ENCODE results near the gene ECHDC1. TPM values are rescaled to one million over a fixed set of nuclear protein-coding genes. Genes with fewer than 3 reads are reported as not detected.

ECHDC1 gene
- total RNA-seq, 1 experiment from 2014 or later: 102 TPM

- no peak for TF ChIP-seq EZH2 (IDR thresholded peaks at IDR 0.05; ENCODE audit: borderline replicate concordance, low read depth, low read length, poor library complexity, severe bottlenecking)
- TF ChIP-seq, protein P1, sequence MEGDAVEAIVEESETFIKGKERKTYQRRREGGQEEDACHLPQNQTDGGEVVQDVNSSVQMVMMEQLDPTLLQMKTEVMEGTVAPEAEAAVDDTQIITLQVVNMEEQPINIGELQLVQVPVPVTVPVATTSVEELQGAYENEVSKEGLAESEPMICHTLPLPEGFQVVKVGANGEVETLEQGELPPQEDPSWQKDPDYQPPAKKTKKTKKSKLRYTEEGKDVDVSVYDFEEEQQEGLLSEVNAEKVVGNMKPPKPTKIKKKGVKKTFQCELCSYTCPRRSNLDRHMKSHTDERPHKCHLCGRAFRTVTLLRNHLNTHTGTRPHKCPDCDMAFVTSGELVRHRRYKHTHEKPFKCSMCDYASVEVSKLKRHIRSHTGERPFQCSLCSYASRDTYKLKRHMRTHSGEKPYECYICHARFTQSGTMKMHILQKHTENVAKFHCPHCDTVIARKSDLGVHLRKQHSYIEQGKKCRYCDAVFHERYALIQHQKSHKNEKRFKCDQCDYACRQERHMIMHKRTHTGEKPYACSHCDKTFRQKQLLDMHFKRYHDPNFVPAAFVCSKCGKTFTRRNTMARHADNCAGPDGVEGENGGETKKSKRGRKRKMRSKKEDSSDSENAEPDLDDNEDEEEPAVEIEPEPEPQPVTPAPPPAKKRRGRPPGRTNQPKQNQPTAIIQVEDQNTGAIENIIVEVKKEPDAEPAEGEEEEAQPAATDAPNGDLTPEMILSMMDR (conservative IDR thresholded peaks at IDR 0.05; ENCODE audit: low read depth, low read length): no peak
- CTCF ChIA-PET: no interaction called here
Observed at GRCh38 chr6:127319686-127320085, 23.7 kb downstream of the ECHDC1 start.

DNA sequence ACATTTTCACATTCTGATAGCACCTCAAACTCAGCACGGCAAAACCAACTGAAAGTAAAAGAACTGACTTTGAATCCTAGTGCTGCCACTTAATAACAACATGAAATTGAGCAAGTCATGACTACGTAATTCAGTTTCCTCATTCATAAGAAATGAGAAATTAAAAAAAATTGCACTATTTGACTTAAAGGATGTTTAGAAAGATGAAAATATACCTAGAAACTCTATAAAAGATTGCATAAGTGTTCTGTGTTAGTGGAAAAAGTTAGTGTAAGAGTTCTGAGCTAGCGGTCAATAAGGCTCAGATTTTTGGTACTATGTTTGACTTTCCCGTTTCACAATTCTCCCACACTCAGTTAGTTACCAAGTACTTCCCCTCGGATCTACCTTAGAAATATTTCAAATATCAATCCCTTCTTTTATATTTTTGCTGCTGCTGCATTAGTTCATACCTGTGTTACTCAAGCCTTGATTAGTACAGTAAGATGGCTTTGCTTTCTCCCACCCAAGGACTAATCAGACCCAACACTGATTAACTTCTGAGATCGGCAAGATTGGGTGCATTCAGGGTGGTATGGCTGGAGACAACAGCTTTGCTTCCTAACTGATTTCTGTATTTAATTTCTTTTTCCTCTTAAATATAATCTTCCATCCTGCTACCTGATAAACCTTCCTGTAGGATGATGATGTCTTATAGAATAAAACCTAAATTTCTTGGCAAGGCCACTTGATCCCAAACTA lies 25.9 kb downstream of the ECHDC1 start:
- H3K4me1 ChIP-seq (ENCODE audit: insufficient read depth, low read length, poor library complexity, severe bottlenecking): no peaks in the 10 kb centered on the region
- CTCF ChIA-PET: no interaction called here
- peaks cover 21% of the 10 kb centered on the region for H3K36me3 ChIP-seq (ENCODE audit: insufficient read depth, low read length, poor library complexity, severe bottlenecking)
- no peaks in the 10 kb centered on the region for H3K9me3 ChIP-seq (ENCODE audit: low read depth, low read length, poor library complexity, severe bottlenecking)
- H3K27me3 ChIP-seq (replicated peaks; ENCODE audit: insufficient read depth, low read depth, low read length, poor library complexity): no peaks in the 10 kb centered on the region
- no peak for TF ChIP-seq EZH2 (IDR thresholded peaks at IDR 0.05; ENCODE audit: borderline replicate concordance, low read depth, low read length, poor library complexity, severe bottlenecking)
- TF ChIP-seq, protein P1 (conservative IDR thresholded peaks at IDR 0.05; ENCODE audit: low read depth, low read length): no peak
- intact Hi-C loops (cut with micrococcal nuclease; ENCODE audit: unreplicated experiment): no loop called here
- BruUV-seq (replicated peaks): no TSS peak
- POLR2A ChIA-PET (ENCODE audit: low non-redundant PET): no interaction called here
- no peak overlapping the region for H3K4me3 ChIP-seq (ENCODE audit: low read depth, low read length, poor library complexity, severe bottlenecking)
- H3K27ac ChIP-seq (ENCODE audit: low read depth, low read length, poor library complexity, severe bottlenecking): no peak overlapping the region
- DNase-seq (ENCODE audit: low spot score): no peak

More at GRCh38 chr6:127319686-127320085, 23.7 kb downstream of the ECHDC1 start:
- no peak overlapping the region for H3K27ac ChIP-seq (ENCODE audit: low read depth, low read length, poor library complexity, severe bottlenecking)
- no peak overlapping the region for H3K4me3 ChIP-seq (ENCODE audit: low read depth, low read length, poor library complexity, severe bottlenecking)
- intact Hi-C loops (cut with micrococcal nuclease; ENCODE audit: unreplicated experiment): no loop called here
- POLR2A ChIA-PET (ENCODE audit: low non-redundant PET): no interaction called here
- H3K36me3 ChIP-seq (ENCODE audit: insufficient read depth, low read length, poor library complexity, severe bottlenecking): peaks cover 9% of the 10 kb centered on the region
- DNase-seq (ENCODE audit: low spot score): no peak
- no peaks in the 10 kb centered on the region for H3K4me1 ChIP-seq (ENCODE audit: insufficient read depth, low read length, poor library complexity, severe bottlenecking)
- no peaks in the 10 kb centered on the region for H3K9me3 ChIP-seq (ENCODE audit: low read depth, low read length, poor library complexity, severe bottlenecking)
- no peaks in the 10 kb centered on the region for H3K27me3 ChIP-seq (replicated peaks; ENCODE audit: insufficient read depth, low read depth, low read length, poor library complexity)
- BruUV-seq (replicated peaks): no TSS peak

DNA sequence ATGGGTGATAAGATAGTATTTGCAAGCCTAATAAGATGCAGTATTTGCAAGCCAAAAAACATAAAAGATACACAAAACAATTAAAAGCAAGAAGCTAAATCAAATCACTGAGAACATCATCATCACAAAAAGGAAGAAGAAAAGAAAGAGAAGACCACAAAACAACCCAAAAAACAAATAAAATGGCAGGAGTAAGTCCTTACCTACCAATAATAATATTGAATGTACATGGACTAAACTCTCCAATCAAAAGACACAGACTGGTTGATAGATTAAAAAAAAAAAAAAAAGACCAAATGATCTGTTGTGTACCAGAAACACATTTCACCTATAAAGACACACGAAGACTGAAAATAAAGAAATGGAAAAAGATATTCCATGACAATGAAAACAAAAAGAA lies 37.7 kb downstream of the ECHDC1 start:
- ChIA-PET POLR2A (ENCODE audit: low non-redundant PET) (no interaction called here), CTCF (no interaction called here)
- BruUV-seq (replicated peaks): no TSS peak
- intact Hi-C loops (cut with micrococcal nuclease; ENCODE audit: unreplicated experiment): no loop called here
- Histone ChIP-seq H3K36me3 (ENCODE audit: insufficient read depth, low read length, poor library complexity, severe bottlenecking) (peaks cover 13% of the 10 kb centered on the region), H3K27ac (ENCODE audit: low read depth, low read length, poor library complexity, severe bottlenecking) (no peak overlapping the region), H3K4me1 (ENCODE audit: insufficient read depth, low read length, poor library complexity, severe bottlenecking) (peaks cover 29% of the 10 kb centered on the region), H3K9me3 (ENCODE audit: low read depth, low read length, poor library complexity, severe bottlenecking) (peaks cover 7% of the 10 kb centered on the region), H3K4me3 (ENCODE audit: low read depth, low read length, poor library complexity, severe bottlenecking) (no peak overlapping the region), H3K27me3 (replicated peaks; ENCODE audit: insufficient read depth, low read depth, low read length, poor library complexity) (no peaks in the 10 kb centered on the region)
- no peak for TF ChIP-seq EZH2 (IDR thresholded peaks at IDR 0.05; ENCODE audit: borderline replicate concordance, low read depth, low read length, poor library complexity, severe bottlenecking)
- TF ChIP-seq, protein P1 (conservative IDR thresholded peaks at IDR 0.05; ENCODE audit: low read depth, low read length): no peak
- no peak for DNase-seq (ENCODE audit: low spot score)
